ENCODE measurements around the gene TOM1. TPM values are rescaled to one million over a fixed set of nuclear protein-coding genes. Genes with fewer than 3 reads are reported as not detected.

TOM1 gene
- total RNA-seq, 1 experiment from 2014 or later = 28.2 TPM

DNA sequence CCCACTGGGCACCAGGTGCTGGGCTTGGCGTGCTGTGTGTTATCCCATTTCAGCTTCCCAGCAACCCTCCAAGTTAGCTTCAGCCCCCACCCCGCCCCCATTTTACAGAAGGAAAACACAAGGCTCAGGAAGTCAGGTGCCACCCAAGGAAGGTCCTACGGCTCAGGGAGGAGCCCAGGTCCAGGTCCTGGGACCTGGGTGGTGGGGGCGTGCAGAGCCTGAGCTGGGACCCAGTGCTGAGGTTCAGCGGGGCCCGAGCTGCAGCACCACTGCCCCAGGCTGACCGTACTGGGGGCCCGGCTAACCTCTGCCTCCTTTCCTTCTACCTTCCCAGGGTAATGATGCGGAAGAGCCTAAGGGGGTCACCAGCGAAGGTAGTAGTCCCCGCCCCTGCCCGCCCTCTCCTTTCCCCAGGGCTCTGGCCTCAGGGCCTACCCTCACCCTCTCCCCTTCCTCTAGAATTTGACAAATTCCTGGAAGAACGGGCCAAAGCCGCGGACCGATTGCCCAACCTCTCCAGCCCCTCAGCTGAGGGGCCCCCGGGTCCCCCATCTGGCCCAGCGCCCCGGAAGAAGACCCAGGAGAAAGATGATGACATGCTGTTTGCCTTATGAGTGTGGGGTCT is 47.0 kb downstream of the TOM1 start:
- Mint-ChIP-seq H3K4me3 (ENCODE audit: unreplicated experiment) (no peak overlapping the region), H3K27ac (ENCODE audit: low read depth, unreplicated experiment) (no peak overlapping the region), H3K27me3 (ENCODE audit: insufficient read depth, unreplicated experiment) (no peaks in the 10 kb centered on the region), H3K4me1 (ENCODE audit: insufficient read depth, unreplicated experiment) (peaks cover 6% of the 10 kb centered on the region), H3K36me3 (ENCODE audit: insufficient read depth, unreplicated experiment) (peaks cover 6% of the 10 kb centered on the region), H3K9me3 (ENCODE audit: unreplicated experiment) (no peaks in the 10 kb centered on the region)
- intact Hi-C loops (cut with micrococcal nuclease) = no loop called here
- POLR2A ChIA-PET = no interaction called here
- CTCF ChIA-PET = interaction anchor here (0.6 kb wide), 1 partner anchor 33 kb away, joined by 4 read pairs; no protein-coding TSS in a partner anchor
- no TSS peak for BruUV-seq (replicated peaks)
- TF ChIP-seq, protein P1, sequence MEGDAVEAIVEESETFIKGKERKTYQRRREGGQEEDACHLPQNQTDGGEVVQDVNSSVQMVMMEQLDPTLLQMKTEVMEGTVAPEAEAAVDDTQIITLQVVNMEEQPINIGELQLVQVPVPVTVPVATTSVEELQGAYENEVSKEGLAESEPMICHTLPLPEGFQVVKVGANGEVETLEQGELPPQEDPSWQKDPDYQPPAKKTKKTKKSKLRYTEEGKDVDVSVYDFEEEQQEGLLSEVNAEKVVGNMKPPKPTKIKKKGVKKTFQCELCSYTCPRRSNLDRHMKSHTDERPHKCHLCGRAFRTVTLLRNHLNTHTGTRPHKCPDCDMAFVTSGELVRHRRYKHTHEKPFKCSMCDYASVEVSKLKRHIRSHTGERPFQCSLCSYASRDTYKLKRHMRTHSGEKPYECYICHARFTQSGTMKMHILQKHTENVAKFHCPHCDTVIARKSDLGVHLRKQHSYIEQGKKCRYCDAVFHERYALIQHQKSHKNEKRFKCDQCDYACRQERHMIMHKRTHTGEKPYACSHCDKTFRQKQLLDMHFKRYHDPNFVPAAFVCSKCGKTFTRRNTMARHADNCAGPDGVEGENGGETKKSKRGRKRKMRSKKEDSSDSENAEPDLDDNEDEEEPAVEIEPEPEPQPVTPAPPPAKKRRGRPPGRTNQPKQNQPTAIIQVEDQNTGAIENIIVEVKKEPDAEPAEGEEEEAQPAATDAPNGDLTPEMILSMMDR (IDR thresholded peaks at IDR 0.05; ENCODE audit: unreplicated experiment) = no peak
- no peak for DNase-seq (ENCODE audit: unreplicated experiment)

DNA sequence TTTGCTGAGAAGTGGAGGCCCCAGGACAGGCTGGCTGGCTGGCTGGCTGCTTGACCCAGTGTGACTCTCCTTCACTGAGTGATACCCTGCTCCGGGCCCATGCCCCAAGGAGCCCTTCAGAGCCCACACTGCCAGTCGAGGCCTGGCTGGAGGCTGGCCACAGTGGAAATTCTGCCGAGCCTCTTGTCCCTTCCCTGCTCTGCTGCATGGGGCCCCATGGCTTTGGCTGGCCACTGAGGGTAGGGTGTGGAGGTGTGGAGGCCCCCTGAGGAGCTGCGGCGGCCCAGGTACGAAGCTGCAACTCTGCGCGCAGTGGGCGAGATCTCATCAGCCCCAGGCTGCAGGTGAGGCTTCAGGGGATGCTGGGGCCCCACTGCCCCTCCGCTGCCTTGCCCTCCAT is 47.8 kb downstream of the TOM1 start:
- BruUV-seq (replicated peaks) = no TSS peak
- intact Hi-C loops (cut with micrococcal nuclease) = no loop called here
- POLR2A ChIA-PET = no interaction called here

DNA sequence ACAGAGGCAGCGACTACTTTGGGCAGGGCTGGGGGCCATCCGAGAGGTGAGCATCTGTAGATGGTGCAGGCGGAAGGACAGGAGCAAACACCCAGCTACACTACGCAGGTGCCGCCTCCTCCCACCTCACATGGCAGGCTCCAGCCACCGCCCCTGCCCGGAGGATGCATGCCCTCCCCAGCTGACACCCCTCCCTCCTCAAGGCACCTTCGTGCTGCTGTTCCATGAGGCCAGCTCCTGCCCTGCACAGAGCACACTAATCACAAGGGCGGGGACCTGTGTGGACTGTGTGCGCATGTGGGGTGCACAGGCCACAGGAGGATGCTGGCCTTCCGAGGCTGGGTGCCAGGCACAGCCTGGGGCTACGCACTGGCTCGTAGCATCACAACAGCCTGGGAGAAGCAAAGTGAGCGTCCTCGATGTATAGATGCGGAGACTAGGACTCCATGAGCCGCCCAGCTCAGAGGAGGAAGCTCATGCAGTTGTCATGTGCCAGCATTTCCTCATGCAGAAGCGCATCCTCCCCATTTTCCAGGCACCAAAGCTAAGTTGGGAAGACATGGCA is 48.4 kb downstream of the TOM1 start:
- POLR2A ChIA-PET = no interaction called here
- Mint-ChIP-seq H3K27me3 (ENCODE audit: insufficient read depth, unreplicated experiment) (no peaks in the 10 kb centered on the region), H3K4me1 (ENCODE audit: insufficient read depth, unreplicated experiment) (peaks cover 11% of the 10 kb centered on the region), H3K4me3 (ENCODE audit: unreplicated experiment) (no peak overlapping the region), H3K36me3 (ENCODE audit: insufficient read depth, unreplicated experiment) (peaks cover 6% of the 10 kb centered on the region), H3K9me3 (ENCODE audit: unreplicated experiment) (no peaks in the 10 kb centered on the region), H3K27ac (ENCODE audit: low read depth, unreplicated experiment) (no peak overlapping the region)
- DNase-seq (ENCODE audit: unreplicated experiment) = no peak
- TF ChIP-seq, protein P1 (IDR thresholded peaks at IDR 0.05; ENCODE audit: unreplicated experiment) = no peak
- BruUV-seq (replicated peaks) = no TSS peak
- intact Hi-C loops (cut with micrococcal nuclease) = no loop called here
- CTCF ChIA-PET = interaction anchor here (0.6 to 1.4 kb wide), 7 partner anchors 9 to 776 kb away, joined by 3 to 6 read pairs (median 3); no protein-coding TSS in a partner anchor

More for the DNA sequence above, 47.8 kb downstream of the TOM1 start:
- TF ChIP-seq, protein P1 (IDR thresholded peaks at IDR 0.05; ENCODE audit: unreplicated experiment) = no peak
- no peak overlapping the region for H3K27ac Mint-ChIP-seq (ENCODE audit: low read depth, unreplicated experiment)
- CTCF ChIA-PET = interaction anchor here (0.6 to 0.9 kb wide), 3 partner anchors 8 to 358 kb away, joined by 3 to 5 read pairs (median 3); no protein-coding TSS in a partner anchor
- no peak for DNase-seq (ENCODE audit: unreplicated experiment)
- H3K27me3 Mint-ChIP-seq (ENCODE audit: insufficient read depth, unreplicated experiment) = no peaks in the 10 kb centered on the region
- peaks cover 9% of the 10 kb centered on the region for H3K4me1 Mint-ChIP-seq (ENCODE audit: insufficient read depth, unreplicated experiment)
- H3K9me3 Mint-ChIP-seq (ENCODE audit: unreplicated experiment) = no peaks in the 10 kb centered on the region
- H3K4me3 Mint-ChIP-seq (ENCODE audit: unreplicated experiment) = no peak overlapping the region
- H3K36me3 Mint-ChIP-seq (ENCODE audit: insufficient read depth, unreplicated experiment) = peaks cover 6% of the 10 kb centered on the region

DNA sequence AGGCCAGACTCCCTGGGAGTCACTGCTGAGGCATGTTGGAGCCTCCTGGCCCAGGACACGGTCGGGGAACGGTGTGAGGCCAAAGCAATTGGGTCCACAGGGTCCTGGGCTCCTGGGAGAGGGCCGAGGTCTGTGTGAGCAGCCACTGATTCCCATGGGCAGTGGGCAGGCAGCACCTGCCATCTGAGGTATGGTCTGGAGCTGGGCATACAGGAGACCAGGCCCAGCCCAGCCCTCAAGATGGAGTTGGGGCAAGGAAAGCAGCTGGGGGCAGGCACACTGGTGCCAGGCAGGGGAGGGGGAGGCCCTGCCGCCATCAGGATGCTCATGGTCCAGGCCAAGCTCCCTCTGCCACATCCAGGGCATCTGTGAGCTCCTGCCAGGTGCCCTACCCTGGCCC is 49.0 kb downstream of the TOM1 start:
- TF ChIP-seq, protein P1 (IDR thresholded peaks at IDR 0.05; ENCODE audit: unreplicated experiment) = no peak
- no peaks in the 10 kb centered on the region for H3K9me3 Mint-ChIP-seq (ENCODE audit: unreplicated experiment)
- intact Hi-C loops (cut with micrococcal nuclease) = no loop called here
- POLR2A ChIA-PET = interaction anchor here (0.6 kb wide), 1 partner anchor 767 kb away, joined by 3 read pairs; no protein-coding TSS in a partner anchor
- DNase-seq (ENCODE audit: unreplicated experiment) = no peak
- no peaks in the 10 kb centered on the region for H3K27me3 Mint-ChIP-seq (ENCODE audit: insufficient read depth, unreplicated experiment)
- CTCF ChIA-PET = interaction anchor here (0.8 to 1.4 kb wide), 4 partner anchors 23 to 776 kb away, joined by 3 to 6 read pairs (median 4); no protein-coding TSS in a partner anchor
- H3K4me1 Mint-ChIP-seq (ENCODE audit: insufficient read depth, unreplicated experiment) = peaks cover 11% of the 10 kb centered on the region
- BruUV-seq (replicated peaks) = no TSS peak
- H3K36me3 Mint-ChIP-seq (ENCODE audit: insufficient read depth, unreplicated experiment) = peaks cover 6% of the 10 kb centered on the region
- H3K27ac Mint-ChIP-seq (ENCODE audit: low read depth, unreplicated experiment) = no peak overlapping the region
- no peak overlapping the region for H3K4me3 Mint-ChIP-seq (ENCODE audit: unreplicated experiment)

Measured in MCF 10A (cell line).